Transverse colon (tissue), 4 donors: ENCODE results near the gene HOXB7. TPM values are rescaled to one million over a fixed set of nuclear protein-coding genes. Genes with fewer than 3 reads are reported as not detected.

Source experiments
- DNase-seq: peaks from one replicate; pipeline ENCODE4 v3.0.0-alpha.2; 2019
- H3K27ac ChIP-seq, 4 donors: fragments of 200-600 bp; sonication (generic); 2 replicates each; pipeline ENCODE4 v1.5.1; 2016 to 2018; ENCODE audit warnings: inconsistent platforms in 4 of 4
- H3K27me3 ChIP-seq: fragments of 200-600 bp; sonication (generic); 2 replicates; pipeline ENCODE4 v1.5.1; 2017; ENCODE audit warnings: inconsistent platforms
- H3K36me3 ChIP-seq, 4 donors: fragments of 200-600 bp; sonication (generic); 2 replicates each; pipeline ENCODE4 v1.5.1; 2017 to 2019; ENCODE audit warnings: inconsistent platforms in 4 of 4
- H3K4me1 ChIP-seq, 4 donors: fragments of 200-600 bp; sonication (generic); 2 replicates each; pipeline ENCODE4 v1.5.1; 2017 to 2020; ENCODE audit warnings: inconsistent platforms in 4 of 4
- H3K4me3 ChIP-seq, 4 donors: fragments of 200-600 bp; sonication (generic); 1 replicate in 1 of 4; 2 replicates in 3 of 4; pipeline versions ENCODE4 v1.5.1 to v1.6.1; 2017 to 2019; ENCODE audit warnings: inconsistent platforms in 4 of 4
- H3K9me3 ChIP-seq, 2 donors: fragments of 200-600 bp; sonication (generic); 2 replicates each; pipeline ENCODE4 v1.5.1; 2017 to 2019; ENCODE audit warnings: inconsistent platforms in 2 of 2
- CTCF ChIP-seq, 5 experiments: fragments of 200-600 bp in 3 of 5; fragments of 450-650 bp in 2 of 5; sonication (generic) in 3 of 5; IDR thresholded peaks; 1 replicate in 2 of 5; 2 replicates in 3 of 5; pipeline ENCODE4 v1.5.1; 2016 to 2017; ENCODE audit warnings: antibody characterized with exemption in 5 of 5, inconsistent platforms in 3 of 5, mild to moderate bottlenecking in 2 of 5, moderate library complexity in 1 of 5
- EP300 ChIP-seq: sonication (generic); formaldehyde crosslinking; IDR thresholded peaks from one replicate; pipeline ENCODE4 v1.6.1; 2017; ENCODE audit warnings: antibody characterized with exemption, low read depth
- POLR2A ChIP-seq: fragments of 450-650 bp; IDR thresholded peaks from one replicate; pipeline ENCODE4 v1.6.1; 2016; ENCODE audit warnings: antibody characterized with exemption, mild to moderate bottlenecking, moderate library complexity
- POLR2AphosphoS5 ChIP-seq, 3 donors: sonication (generic); formaldehyde crosslinking; IDR thresholded peaks; one replicate each; pipeline ENCODE4 v1.6.1; 2016; ENCODE audit warnings: antibody characterized with exemption in 3 of 3
- WGBS, 2 donors: methylation state at CpG; one replicate each; pipeline ENCODE4 v1.1.5; 2018; ENCODE audit warnings: low coverage in 1 of 2; 5-methylcytosine and 5-hydroxymethylcytosine counted together
- in situ Hi-C, 4 donors: fragments of 200-750 bp; cut with MboI; loops; one replicate each; pipeline versions ENCODE4 v1.15.0 to v1.15.1; 2017; ENCODE audit warnings: low sequenced_read_pairs in 3 of 4, low pct_ligation_motif_present in 1 of 4, low pct_unique_long_range_greater_than_20kb in 1 of 4
- intact Hi-C: fragments of 100-400 bp; cut with DNase I; formaldehyde crosslinking; loops from one replicate; pipeline ENCODE4 v1.15.1; 2023; ENCODE audit warnings: low total_unique reads
- total RNA-seq, 4 donors: library from RNA; depleted of rRNA; stranded (reverse); fragments of >200 nt; gene quantifications; one replicate each; pipeline ENCODE4 v1.1.0, GENCODE V29; 2016

Gene HOXB7
- total RNA-seq, 4 donors from 2014 or later: 11.2 to 20.9 (median 16.7) TPM; not detected in 1

GRCh38 chr17:48595278-48595999, 15.4 kb downstream of the HOXB7 start:
- in situ Hi-C loops: loop anchor here in 2 of 4 donors (10.0 kb wide), 2 partner anchors 101 to 251 kb away; no protein-coding TSS in a partner anchor
- peak overlapping the region in 2 of 4 donors; percentile 45 to 64 for H3K4me3 ChIP-seq
- 66 to 76% methylated on average over 12 to 25 of the region's 25 CpGs for WGBS, 2 donors
- no peaks in the 10 kb centered on the region for H3K9me3 ChIP-seq
- TF ChIP-seq EP300 (no peak), CTCF (IDR thresholded peaks at IDR 0.05) (no peak), POLR2AphosphoS5 (IDR thresholded peaks at IDR 0.05) (no peak), POLR2A (no peak)
- peaks cover 5% of the 10 kb centered on the region for H3K27me3 ChIP-seq
- H3K4me1 ChIP-seq: peaks cover 15 to 91% (median 50%) of the 10 kb centered on the region in 4 donors
- peaks cover 0 to 5% (median 0%) of the 10 kb centered on the region in 4 donors for H3K36me3 ChIP-seq
- intact Hi-C loops: loop anchor here (5.0 kb wide), 1 partner anchor 243 kb away; no protein-coding TSS in a partner anchor
- peak overlapping the region; percentile 89 to 95 (median 92) for H3K27ac ChIP-seq
- DNase-seq: no peak

- peak overlapping the region in 2 of 4 donors; percentile 43 to 64 for H3K4me3 ChIP-seq
- intact Hi-C loops (loop anchor here (5.0 kb wide), 1 partner anchor 242 kb away; no protein-coding TSS in a partner anchor), in situ Hi-C loops (loop anchor here in 2 of 4 donors (5.0 to 10.0 kb wide), 3 partner anchors 100 to 250 kb away; no protein-coding TSS in a partner anchor)
- TF ChIP-seq POLR2AphosphoS5 (IDR thresholded peaks at IDR 0.05): no peak
- TF ChIP-seq CTCF (IDR thresholded peaks at IDR 0.05): no peak
- no peak for TF ChIP-seq POLR2A
- no peak for TF ChIP-seq EP300
- WGBS, 2 donors: 64 to 68% methylated on average over 3 to 25 of the region's 25 CpGs
- no peak for DNase-seq
- H3K4me1 ChIP-seq: peaks cover 10 to 86% (median 46%) of the 10 kb centered on the region in 4 donors
- peaks cover 0 to 5% (median 0%) of the 10 kb centered on the region in 4 donors for H3K36me3 ChIP-seq
- H3K27me3 ChIP-seq: peaks cover 5% of the 10 kb centered on the region
- H3K27ac ChIP-seq: peak overlapping the region; percentile 89 to 95 (median 92)
- H3K9me3 ChIP-seq: no peaks in the 10 kb centered on the region
Measured at GRCh38 chr17:48594538-48595277, 16.1 kb downstream of the HOXB7 start.

- H3K4me1 ChIP-seq: peaks cover 8 to 80% (median 40%) of the 10 kb centered on the region in 4 donors
- 29 to 33% methylated on average over 4 to 37 of the region's 37 CpGs for WGBS, 2 donors
- intact Hi-C loops: no loop called here
Measured at GRCh38 chr17:48593840-48594537, 16.8 kb downstream of the HOXB7 start.

More at GRCh38 chr17:48593840-48594537, 16.8 kb downstream of the HOXB7 start:
- H3K9me3 ChIP-seq: no peaks in the 10 kb centered on the region
- peaks cover 5% of the 10 kb centered on the region for H3K27me3 ChIP-seq
- H3K27ac ChIP-seq: peak overlapping the region; percentile 89 to 95 (median 92)
- TF ChIP-seq POLR2AphosphoS5 (IDR thresholded peaks at IDR 0.05): peak in 1 of 3 donors; percentile 42
- TF ChIP-seq EP300: no peak
- TF ChIP-seq POLR2A: no peak
- peak; percentile 76 to 85 (median 79) for TF ChIP-seq CTCF (IDR thresholded peaks at IDR 0.05)
- in situ Hi-C loops: loop anchor here in 2 of 4 donors (5.0 to 10.0 kb wide), 3 partner anchors 99 to 249 kb away; no protein-coding TSS in a partner anchor
- peak; percentile 79 for DNase-seq
- H3K4me3 ChIP-seq: peak overlapping the region in 3 of 4 donors; percentile 31 to 64 (median 43)
- H3K36me3 ChIP-seq: peaks cover 0 to 5% (median 0%) of the 10 kb centered on the region in 4 donors
